Measurements from ENCODE around the gene ACBD4. TPM values are rescaled to one million over a fixed set of nuclear protein-coding genes. Genes with fewer than 3 reads are reported as not detected.

The ACBD4 gene
- total and polyA plus RNA-seq, 4 donors: 4.4 to 51.4 (median 44.9) TPM

DNA sequence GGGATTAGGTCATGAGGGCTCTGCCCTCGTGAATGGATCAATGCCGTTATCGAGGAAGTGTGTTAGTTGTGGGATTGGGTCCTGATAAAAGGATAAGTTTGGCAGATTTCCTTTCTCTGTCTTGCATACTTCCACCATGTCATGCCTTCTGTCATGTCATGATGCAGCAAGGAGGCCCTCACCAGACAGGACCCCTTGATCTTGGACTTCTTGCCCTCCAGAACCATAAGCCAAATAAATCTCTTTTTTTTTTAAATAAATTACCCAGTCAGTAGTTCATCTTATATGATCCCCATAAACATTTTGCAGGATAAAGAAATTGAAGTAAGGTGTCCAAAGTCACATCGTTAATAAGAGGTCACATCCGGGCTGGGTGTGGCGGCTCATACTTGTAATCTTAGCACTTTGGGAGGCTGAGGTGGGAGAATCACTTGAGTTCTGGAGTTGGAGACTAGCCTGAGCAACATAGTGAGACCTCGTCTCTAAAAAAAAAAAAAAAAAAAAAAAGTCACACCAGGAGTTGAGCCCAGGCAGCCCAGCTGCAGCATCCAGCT, 51.4 kb downstream of the ACBD4 start:
- Histone ChIP-seq H3K36me3 (ENCODE audit: control insufficient read depth in 4 of 4, insufficient read depth in 3 of 4, low read depth in 1 of 4, low read length in 3 of 4) (no peaks in the 10 kb centered on the region), H3K27ac (ENCODE audit: low read depth in 1 of 2, low read length in 2 of 2) (no peak overlapping the region), H3K27me3 (ENCODE audit: control insufficient read depth in 4 of 4, insufficient read depth in 4 of 4, low read length in 3 of 4) (no peaks in the 10 kb centered on the region), H3K4me3 (ENCODE audit: low read depth in 1 of 3, low read length in 3 of 3) (no peak overlapping the region), H3K9me3 (ENCODE audit: control insufficient read depth in 4 of 4, low read length in 3 of 4) (no peaks in the 10 kb centered on the region), H3K4me1 (ENCODE audit: control insufficient read depth in 4 of 4, insufficient read depth in 4 of 4, low read length in 3 of 4) (peaks cover 4 to 22% (median 19%) of the 10 kb centered on the region in 4 donors), H3K9ac (ENCODE audit: low read depth in 1 of 2, low read length in 2 of 2) (no peak overlapping the region)
- no peak for DNase-seq (ENCODE audit: low spot score)
- 72% methylated on average over 7 of the region's 7 CpGs for WGBS
- TF ChIP-seq GABPA (IDR thresholded peaks at IDR 0.05 in 1 of 2, conservative IDR thresholded peaks at IDR 0.05 in 1 of 2): no peak
- no peak for TF ChIP-seq JUND (IDR thresholded peaks at IDR 0.05)
- TF ChIP-seq, protein P1, sequence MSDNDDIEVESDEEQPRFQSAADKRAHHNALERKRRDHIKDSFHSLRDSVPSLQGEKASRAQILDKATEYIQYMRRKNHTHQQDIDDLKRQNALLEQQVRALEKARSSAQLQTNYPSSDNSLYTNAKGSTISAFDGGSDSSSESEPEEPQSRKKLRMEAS (IDR thresholded peaks at IDR 0.05): no peak
- TF ChIP-seq, protein P2, sequence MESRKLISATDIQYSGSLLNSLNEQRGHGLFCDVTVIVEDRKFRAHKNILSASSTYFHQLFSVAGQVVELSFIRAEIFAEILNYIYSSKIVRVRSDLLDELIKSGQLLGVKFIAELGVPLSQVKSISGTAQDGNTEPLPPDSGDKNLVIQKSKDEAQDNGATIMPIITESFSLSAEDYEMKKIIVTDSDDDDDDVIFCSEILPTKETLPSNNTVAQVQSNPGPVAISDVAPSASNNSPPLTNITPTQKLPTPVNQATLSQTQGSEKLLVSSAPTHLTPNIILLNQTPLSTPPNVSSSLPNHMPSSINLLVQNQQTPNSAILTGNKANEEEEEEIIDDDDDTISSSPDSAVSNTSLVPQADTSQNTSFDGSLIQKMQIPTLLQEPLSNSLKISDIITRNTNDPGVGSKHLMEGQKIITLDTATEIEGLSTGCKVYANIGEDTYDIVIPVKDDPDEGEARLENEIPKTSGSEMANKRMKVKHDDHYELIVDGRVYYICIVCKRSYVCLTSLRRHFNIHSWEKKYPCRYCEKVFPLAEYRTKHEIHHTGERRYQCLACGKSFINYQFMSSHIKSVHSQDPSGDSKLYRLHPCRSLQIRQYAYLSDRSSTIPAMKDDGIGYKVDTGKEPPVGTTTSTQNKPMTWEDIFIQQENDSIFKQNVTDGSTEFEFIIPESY (IDR thresholded peaks at IDR 0.05): no peak
- no peak for TF ChIP-seq HNF4G (IDR thresholded peaks at IDR 0.05)
- TF ChIP-seq, protein P3, sequence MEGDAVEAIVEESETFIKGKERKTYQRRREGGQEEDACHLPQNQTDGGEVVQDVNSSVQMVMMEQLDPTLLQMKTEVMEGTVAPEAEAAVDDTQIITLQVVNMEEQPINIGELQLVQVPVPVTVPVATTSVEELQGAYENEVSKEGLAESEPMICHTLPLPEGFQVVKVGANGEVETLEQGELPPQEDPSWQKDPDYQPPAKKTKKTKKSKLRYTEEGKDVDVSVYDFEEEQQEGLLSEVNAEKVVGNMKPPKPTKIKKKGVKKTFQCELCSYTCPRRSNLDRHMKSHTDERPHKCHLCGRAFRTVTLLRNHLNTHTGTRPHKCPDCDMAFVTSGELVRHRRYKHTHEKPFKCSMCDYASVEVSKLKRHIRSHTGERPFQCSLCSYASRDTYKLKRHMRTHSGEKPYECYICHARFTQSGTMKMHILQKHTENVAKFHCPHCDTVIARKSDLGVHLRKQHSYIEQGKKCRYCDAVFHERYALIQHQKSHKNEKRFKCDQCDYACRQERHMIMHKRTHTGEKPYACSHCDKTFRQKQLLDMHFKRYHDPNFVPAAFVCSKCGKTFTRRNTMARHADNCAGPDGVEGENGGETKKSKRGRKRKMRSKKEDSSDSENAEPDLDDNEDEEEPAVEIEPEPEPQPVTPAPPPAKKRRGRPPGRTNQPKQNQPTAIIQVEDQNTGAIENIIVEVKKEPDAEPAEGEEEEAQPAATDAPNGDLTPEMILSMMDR (IDR thresholded peaks at IDR 0.05; ENCODE audit: low read depth, low read length, missing input control): no peak
- no peak for TF ChIP-seq SP1 (IDR thresholded peaks at IDR 0.05)
- no peak for TF ChIP-seq NR2F2 (IDR thresholded peaks at IDR 0.05)

DNA sequence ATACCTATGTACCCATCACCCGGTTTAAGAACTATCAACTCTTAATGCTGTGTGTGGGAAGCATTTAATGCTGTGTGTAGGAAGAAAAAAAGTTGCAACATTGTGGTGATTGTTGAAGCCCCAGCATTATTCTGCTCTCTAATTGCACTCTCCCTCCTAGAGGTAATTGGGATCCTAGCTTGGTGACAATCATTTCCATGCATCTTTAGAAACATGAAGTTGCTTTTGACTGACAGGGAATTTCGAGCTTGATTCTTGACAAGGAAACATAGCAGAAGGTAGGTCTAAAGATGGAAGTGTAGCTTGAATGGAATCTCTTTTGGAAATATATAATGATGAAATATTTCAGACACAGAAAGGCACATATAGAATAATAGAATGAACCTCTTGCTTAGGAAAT, 53.5 kb downstream of the ACBD4 start:
- no peaks in the 10 kb centered on the region for H3K27me3 ChIP-seq (ENCODE audit: control insufficient read depth in 4 of 4, insufficient read depth in 4 of 4, low read length in 3 of 4)
- H3K36me3 ChIP-seq (ENCODE audit: control insufficient read depth in 4 of 4, insufficient read depth in 3 of 4, low read depth in 1 of 4, low read length in 3 of 4): no peaks in the 10 kb centered on the region
- H3K4me1 ChIP-seq (ENCODE audit: control insufficient read depth in 4 of 4, insufficient read depth in 4 of 4, low read length in 3 of 4): peaks cover 4 to 29% (median 27%) of the 10 kb centered on the region in 4 donors
- H3K27ac ChIP-seq (ENCODE audit: low read depth in 1 of 2, low read length in 2 of 2): no peak overlapping the region
- H3K4me3 ChIP-seq (ENCODE audit: low read depth in 1 of 3, low read length in 3 of 3): no peak overlapping the region
- H3K9ac ChIP-seq (ENCODE audit: low read depth in 1 of 2, low read length in 2 of 2): no peak overlapping the region
- DNase-seq (ENCODE audit: low spot score): no peak
- no peaks in the 10 kb centered on the region for H3K9me3 ChIP-seq (ENCODE audit: control insufficient read depth in 4 of 4, low read length in 3 of 4)
- TF ChIP-seq NR2F2 (IDR thresholded peaks at IDR 0.05) (no peak), HNF4A (conservative IDR thresholded peaks at IDR 0.05) (no peak), FOXA1 (IDR thresholded peaks at IDR 0.05) (no peak), RXRA (IDR thresholded peaks at IDR 0.05) (no peak), EGR1 (IDR thresholded peaks at IDR 0.05; ENCODE audit: low read depth in 2 of 2) (no peak), JUND (IDR thresholded peaks at IDR 0.05) (no peak), HNF4G (IDR thresholded peaks at IDR 0.05) (no peak), TAF1 (conservative IDR thresholded peaks at IDR 0.05) (no peak), GABPA (IDR thresholded peaks at IDR 0.05 in 1 of 2, conservative IDR thresholded peaks at IDR 0.05 in 1 of 2) (no peak)
- TF ChIP-seq, protein P1 (IDR thresholded peaks at IDR 0.05): no peak
- TF ChIP-seq, protein P4, sequence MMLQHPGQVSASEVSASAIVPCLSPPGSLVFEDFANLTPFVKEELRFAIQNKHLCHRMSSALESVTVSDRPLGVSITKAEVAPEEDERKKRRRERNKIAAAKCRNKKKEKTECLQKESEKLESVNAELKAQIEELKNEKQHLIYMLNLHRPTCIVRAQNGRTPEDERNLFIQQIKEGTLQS (IDR thresholded peaks at IDR 0.05): no peak
- TF ChIP-seq, protein P2 (IDR thresholded peaks at IDR 0.05): no peak
- 90% methylated on average over 2 of the region's 2 CpGs for WGBS
